ENCODE measurements around the gene ZSWIM3.

- no peak for TF ChIP-seq CTCF (IDR thresholded peaks at IDR 0.05; ENCODE audit: low read depth, low read length)
- no peak for TF ChIP-seq EZH2phosphoT487 (IDR thresholded peaks at IDR 0.05; ENCODE audit: low read depth)
These were observed 35.5 kb downstream of the ZSWIM3 start for GRCh38 chr20:45892828-45893500.

All from OCI-LY3 (cell line).